VCaP (cell line): ENCODE results near the gene CSTF1.

ENCODE experiments used
- H3K27ac ChIP-seq: fragments of 450-650 bp; 2 replicates; pipeline ENCODE4 v1.5.1; 2017
- CTCF ChIP-seq: fragments of 450-650 bp; conservative IDR thresholded peaks from 2 replicates; pipeline ENCODE4 v1.5.1; 2017; ENCODE audit warnings: mild to moderate bottlenecking, moderate library complexity

CSTF1 gene

GRCh38 chr20:56445130-56445529, 52.7 kb downstream of the CSTF1 start:
- H3K27ac ChIP-seq, result no peak overlapping the region
- no peak for TF ChIP-seq CTCF

- no peak for TF ChIP-seq CTCF
- no peak overlapping the region for H3K27ac ChIP-seq
These were observed 53.1 kb downstream of the CSTF1 start for GRCh38 chr20:56445540-56445939.

GRCh38 chr20:56447227-56447626, 54.8 kb downstream of the CSTF1 start:
- no peak overlapping the region for H3K27ac ChIP-seq
- no peak for TF ChIP-seq CTCF

- no peak for TF ChIP-seq CTCF
- H3K27ac ChIP-seq, result no peak overlapping the region
These were observed 57.0 kb downstream of the CSTF1 start for GRCh38 chr20:56449459-56449858.

GRCh38 chr20:56451056-56451765, 58.8 kb downstream of the CSTF1 start:
- H3K27ac ChIP-seq, result no peak overlapping the region
- no peak for TF ChIP-seq CTCF

- no peak overlapping the region for H3K27ac ChIP-seq
- TF ChIP-seq CTCF, result no peak
These were observed 60.9 kb downstream of the CSTF1 start for GRCh38 chr20:56453352-56453751.

GRCh38 chr20:56454754-56455153, 62.3 kb downstream of the CSTF1 start:
- H3K27ac ChIP-seq, result no peak overlapping the region
- no peak for TF ChIP-seq CTCF
